ENCODE data around the gene PRKAG2. TPM values are rescaled to one million over a fixed set of nuclear protein-coding genes. Genes with fewer than 3 reads are reported as not detected.

The PRKAG2 gene
- total RNA-seq, 1 experiment from 2014 or later = 24.2 TPM

DNA sequence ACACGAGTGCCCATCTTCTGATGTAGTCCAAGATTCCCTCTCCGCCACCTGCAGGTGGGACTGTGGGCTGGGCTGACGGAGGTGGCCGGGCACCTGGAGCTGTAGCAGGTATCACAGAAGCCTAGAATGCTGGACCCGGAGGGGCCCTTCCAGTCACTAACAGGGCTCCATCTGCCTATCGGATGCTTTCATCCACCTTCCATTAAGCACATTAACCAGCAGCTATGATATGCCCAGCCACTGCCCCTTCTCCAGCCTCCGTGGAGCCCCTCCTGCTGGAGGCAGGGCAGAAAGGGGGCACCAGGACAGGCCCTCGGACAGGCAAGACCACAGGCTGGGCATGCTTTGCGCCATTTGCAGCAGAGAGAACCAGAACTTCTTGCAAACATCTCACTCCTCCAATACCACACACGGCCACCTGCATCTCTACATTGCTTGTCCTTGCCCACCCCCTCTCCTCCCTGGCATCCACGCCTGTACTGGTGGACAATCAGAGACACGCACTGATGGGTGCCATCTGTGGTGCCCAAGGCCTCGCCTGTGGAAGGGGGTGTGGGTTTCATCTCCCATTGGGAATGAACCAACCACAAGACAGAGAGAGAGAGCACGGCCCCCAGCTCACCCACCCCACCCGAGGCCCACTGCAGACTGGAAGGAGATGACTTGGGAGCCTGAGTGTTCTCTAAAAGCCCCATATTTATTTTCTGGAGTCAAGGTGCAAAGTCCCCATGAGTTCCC lies 16.8 kb downstream of the PRKAG2 start:
- in situ Hi-C loops (cut with HindIII; ENCODE audit: low pct_unique_long_range_greater_than_20kb, low sequenced_read_pairs) = no loop called here
- no peak for DNase-seq (ENCODE audit: low read depth)

DNA sequence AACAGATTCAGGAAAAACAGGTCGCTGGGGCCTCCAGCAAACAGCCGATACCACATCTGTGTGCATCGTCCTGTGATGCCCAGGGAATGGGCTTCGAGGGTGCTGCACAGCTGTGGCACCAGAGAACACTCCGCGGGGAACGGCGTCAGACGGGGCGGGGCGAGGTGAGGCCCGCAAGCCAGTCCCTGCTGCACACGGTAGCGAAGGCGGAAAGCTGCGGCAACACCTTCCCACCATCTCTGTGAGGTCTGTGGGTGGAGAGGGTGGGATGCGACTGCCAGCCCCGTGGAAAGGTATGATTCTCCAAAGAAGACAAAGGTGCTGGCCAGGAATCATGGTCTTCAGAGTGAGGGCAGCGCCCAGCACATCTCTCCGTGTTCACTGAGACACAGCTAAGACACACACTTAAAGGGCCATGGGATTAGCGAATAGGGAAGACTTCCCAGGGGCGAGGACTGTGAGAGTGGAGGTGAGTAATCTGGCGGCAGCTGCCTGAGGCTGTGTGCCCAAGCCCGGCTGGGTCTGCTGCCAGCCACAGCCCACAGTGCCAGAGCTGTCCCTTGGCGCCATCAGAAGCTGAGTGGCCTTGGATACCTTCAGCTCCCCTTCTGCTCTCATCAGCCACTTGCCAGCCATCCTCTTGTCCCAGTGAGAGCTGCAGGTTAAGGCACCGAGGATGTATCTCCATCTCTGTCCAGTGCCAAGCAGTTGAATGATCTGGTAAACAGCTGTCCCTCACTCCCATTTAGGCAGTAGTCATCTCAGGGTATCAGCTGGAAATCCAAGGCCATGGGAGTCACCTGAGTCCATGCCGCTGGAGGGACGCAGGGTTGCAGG lies 17.6 kb downstream of the PRKAG2 start:
- no peak for DNase-seq (ENCODE audit: low read depth)
- in situ Hi-C loops (cut with HindIII; ENCODE audit: low pct_unique_long_range_greater_than_20kb, low sequenced_read_pairs) = no loop called here

DNA sequence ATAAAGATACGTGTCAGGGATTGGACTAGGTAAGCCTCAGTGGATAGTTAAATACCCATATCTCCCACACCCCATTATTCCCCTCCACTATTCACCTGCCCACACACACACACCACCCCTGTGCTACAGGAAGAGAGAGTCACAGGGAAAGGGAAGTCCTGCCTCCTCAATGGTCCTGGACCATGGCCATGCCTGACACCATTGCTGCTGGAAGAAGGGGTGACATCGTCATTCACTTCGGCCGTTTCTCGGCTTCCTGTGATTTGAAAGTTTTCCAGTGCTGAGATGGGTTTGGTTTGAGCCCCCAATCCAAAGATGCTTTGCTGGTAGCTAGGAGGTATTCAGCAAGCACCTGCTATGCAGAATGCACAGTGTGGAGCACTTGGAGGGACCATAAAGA lies 18.5 kb downstream of the PRKAG2 start:
- in situ Hi-C loops (cut with HindIII; ENCODE audit: low pct_unique_long_range_greater_than_20kb, low sequenced_read_pairs) = no loop called here
- DNase-seq (ENCODE audit: low read depth) = no peak

DNA sequence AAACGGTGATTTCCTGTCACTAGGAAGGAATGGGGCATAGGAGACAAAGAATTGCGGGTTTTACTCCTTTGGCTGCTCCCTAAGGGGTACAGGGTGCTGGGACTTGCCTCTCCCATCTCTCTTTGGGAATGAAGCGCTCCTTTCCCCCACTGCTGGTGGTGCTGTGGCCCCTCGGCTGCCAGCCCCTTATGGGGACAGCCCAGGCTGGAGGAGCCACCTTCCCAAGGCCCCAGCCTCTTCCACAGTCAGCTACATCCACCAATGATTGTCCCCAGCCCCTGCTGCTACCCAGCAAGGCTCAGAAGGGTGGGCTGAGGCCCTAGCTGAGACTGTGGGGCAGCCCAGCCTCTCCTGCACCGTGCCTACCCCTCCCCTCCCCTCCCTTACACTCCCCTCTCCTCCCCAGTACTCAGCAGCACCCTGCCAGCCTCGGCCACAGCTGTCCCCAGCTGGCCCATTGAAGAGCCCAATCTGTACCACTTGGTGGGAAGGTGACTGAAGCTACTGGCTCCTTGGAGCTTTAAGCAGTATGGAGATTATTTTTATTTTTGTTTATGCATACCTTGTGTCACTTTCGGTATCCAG lies 19.0 kb downstream of the PRKAG2 start:
- in situ Hi-C loops (cut with HindIII; ENCODE audit: low pct_unique_long_range_greater_than_20kb, low sequenced_read_pairs) = no loop called here

GRCh38 chr7:151857412-151857811 lies 19.5 kb downstream of the PRKAG2 start:
- in situ Hi-C loops (cut with HindIII; ENCODE audit: low pct_unique_long_range_greater_than_20kb, low sequenced_read_pairs) = no loop called here

More for the DNA sequence above, 19.0 kb downstream of the PRKAG2 start:
- DNase-seq (ENCODE audit: low read depth) = no peak

GRCh38 chr7:151856516-151856915 lies 20.4 kb downstream of the PRKAG2 start:
- in situ Hi-C loops (cut with HindIII; ENCODE audit: low pct_unique_long_range_greater_than_20kb, low sequenced_read_pairs) = no loop called here

More at GRCh38 chr7:151857412-151857811, 19.5 kb downstream of the PRKAG2 start:
- no peak for DNase-seq (ENCODE audit: low read depth)

GRCh38 chr7:151856098-151856497 lies 20.8 kb downstream of the PRKAG2 start:
- no peak for DNase-seq (ENCODE audit: low read depth)
- in situ Hi-C loops (cut with HindIII; ENCODE audit: low pct_unique_long_range_greater_than_20kb, low sequenced_read_pairs) = no loop called here

More at GRCh38 chr7:151856516-151856915, 20.4 kb downstream of the PRKAG2 start:
- no peak for DNase-seq (ENCODE audit: low read depth)

DNA sequence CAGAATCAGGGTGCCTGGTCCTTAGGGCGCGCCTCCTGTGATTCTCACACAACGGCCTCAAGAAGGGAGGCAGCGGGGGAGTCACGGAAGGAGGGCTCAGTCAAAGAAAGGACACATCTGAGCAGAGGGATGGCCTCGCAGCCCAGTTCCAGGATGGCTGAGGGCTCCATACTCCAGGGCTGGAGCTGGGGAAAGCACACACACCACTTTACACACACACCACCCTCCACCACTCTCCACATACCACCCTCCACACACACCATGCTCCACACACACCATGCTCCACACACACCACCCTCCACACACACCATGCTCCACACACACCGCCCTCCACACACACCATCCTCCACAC lies 22.2 kb downstream of the PRKAG2 start:
- in situ Hi-C loops (cut with HindIII; ENCODE audit: low pct_unique_long_range_greater_than_20kb, low sequenced_read_pairs) = no loop called here
- DNase-seq (ENCODE audit: low read depth) = no peak

- no peak for DNase-seq (ENCODE audit: low read depth)
- in situ Hi-C loops (cut with HindIII; ENCODE audit: low pct_unique_long_range_greater_than_20kb, low sequenced_read_pairs) = no loop called here
Observed at GRCh38 chr7:151853896-151854719, 22.8 kb downstream of the PRKAG2 start.

DNA sequence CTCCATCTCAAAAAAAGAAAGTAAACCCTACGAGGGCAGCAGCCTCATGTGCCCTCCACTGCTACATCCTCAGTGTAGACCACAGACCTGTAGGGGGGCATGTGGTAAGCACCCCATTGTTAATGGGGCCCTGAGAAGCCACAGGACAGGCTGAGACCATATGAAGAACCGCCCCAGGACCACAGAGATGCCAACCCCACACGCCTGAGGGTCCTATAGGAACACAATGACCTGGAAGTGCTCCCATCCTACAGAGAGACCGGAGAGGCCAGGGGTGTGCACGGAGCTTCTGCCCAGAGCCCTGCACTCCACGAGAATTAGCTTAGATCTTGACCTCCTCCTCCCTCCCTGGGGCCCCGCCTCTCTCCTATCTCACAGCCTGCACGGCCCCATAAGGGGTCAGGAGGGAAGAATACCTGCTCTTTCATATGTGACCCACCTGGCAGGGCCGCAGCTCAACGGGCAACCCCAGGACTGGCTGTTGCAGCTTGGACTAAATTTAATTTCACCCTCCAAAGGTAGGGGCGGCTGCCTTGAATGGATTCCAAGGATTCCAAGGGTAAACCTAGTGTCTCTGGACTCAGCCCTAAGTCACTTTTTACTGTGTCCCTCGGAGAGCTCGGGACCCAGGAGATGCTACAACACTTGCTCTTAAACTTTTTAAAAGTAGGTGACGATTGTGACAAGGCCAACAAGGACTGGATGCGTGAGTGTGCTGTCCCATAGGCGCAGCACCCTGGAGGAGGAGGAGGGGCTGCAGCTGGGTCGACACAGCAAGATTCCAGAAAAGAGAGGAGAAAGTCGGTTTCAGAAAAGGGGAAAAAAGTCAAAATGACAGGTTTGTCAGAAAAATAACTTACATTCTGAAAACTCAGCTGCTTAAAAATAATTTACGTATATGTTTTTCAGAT lies 24.2 kb downstream of the PRKAG2 start:
- in situ Hi-C loops (cut with HindIII; ENCODE audit: low pct_unique_long_range_greater_than_20kb, low sequenced_read_pairs) = no loop called here

DNA sequence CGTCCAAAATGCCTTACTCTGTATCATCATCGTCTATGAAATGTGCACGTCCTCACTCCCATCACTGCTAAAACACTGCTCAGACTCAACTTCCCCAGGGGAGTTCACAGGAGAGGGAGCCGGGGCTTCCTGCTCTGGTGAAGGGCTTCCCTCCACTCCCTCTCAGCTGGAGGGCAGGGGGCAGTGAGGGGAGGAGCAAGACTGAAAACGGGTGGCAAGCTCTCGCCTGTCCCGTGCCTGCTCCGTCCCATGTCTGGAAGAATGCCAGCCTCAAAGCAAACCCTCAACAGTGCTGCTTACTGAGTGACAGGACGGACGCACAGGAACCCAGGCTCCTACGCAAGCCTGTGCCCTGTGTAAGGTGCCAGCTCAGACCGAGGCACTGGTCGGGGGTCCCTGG lies 25.1 kb downstream of the PRKAG2 start:
- DNase-seq (ENCODE audit: low read depth) = no peak
- in situ Hi-C loops (cut with HindIII; ENCODE audit: low pct_unique_long_range_greater_than_20kb, low sequenced_read_pairs) = no loop called here

More for the DNA sequence above, 24.2 kb downstream of the PRKAG2 start:
- no peak for DNase-seq (ENCODE audit: low read depth)

GRCh38 chr7:151851145-151851751 lies 25.7 kb downstream of the PRKAG2 start:
- in situ Hi-C loops (cut with HindIII; ENCODE audit: low pct_unique_long_range_greater_than_20kb, low sequenced_read_pairs) = no loop called here

GRCh38 chr7:151850491-151851124 lies 26.3 kb downstream of the PRKAG2 start:
- no peak for DNase-seq (ENCODE audit: low read depth)
- in situ Hi-C loops (cut with HindIII; ENCODE audit: low pct_unique_long_range_greater_than_20kb, low sequenced_read_pairs) = no loop called here

More at GRCh38 chr7:151851145-151851751, 25.7 kb downstream of the PRKAG2 start:
- DNase-seq (ENCODE audit: low read depth) = no peak

DNA sequence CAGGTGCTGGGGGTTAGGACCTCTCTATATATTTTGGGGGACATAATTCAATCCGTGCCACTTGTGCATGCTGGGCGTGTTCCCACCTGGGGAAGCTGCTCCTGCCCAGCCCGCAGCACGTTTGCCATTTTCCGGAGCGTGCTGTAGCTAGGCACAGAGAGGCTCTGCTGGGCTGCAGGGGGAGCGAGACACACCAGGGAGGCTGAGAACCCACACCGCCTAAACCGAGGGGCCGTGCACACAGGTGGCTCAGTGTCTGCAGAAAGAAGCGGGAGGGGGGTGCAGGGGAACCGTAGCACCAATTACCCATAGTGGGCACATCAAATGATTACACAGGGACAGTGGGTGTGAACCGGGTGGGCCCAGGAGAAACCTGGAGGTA lies 27.0 kb downstream of the PRKAG2 start:
- in situ Hi-C loops (cut with HindIII; ENCODE audit: low pct_unique_long_range_greater_than_20kb, low sequenced_read_pairs) = no loop called here
- DNase-seq (ENCODE audit: low read depth) = no peak

- DNase-seq (ENCODE audit: low read depth) = no peak
- in situ Hi-C loops (cut with HindIII; ENCODE audit: low pct_unique_long_range_greater_than_20kb, low sequenced_read_pairs) = no loop called here
Observed at GRCh38 chr7:151849008-151849878, 27.7 kb downstream of the PRKAG2 start.

GRCh38 chr7:151847681-151848081 lies 29.2 kb downstream of the PRKAG2 start:
- in situ Hi-C loops (cut with HindIII; ENCODE audit: low pct_unique_long_range_greater_than_20kb, low sequenced_read_pairs) = no loop called here
- no peak for DNase-seq (ENCODE audit: low read depth)

All from Caki2 (cell line).